ENCODE results near the gene SMARCA2.
A peak's percentile ranks its signal among the peaks of the same experiment; 100 is the strongest.

SMARCA2 gene

GRCh38 chr9:2066312-2067273, 51.4 kb downstream of the SMARCA2 start:
- H3K23ac ChIP-seq (ENCODE audit: low read length in 2 of 2): no peak overlapping the region
- no peak overlapping the region for H3K9ac ChIP-seq (ENCODE audit: low read length)
- H4K91ac ChIP-seq (ENCODE audit: low read length): no peak overlapping the region
- H2AK5ac ChIP-seq (ENCODE audit: low read length, severe bottlenecking): no peak overlapping the region
- no peaks in the 10 kb centered on the region for H3K9me3 ChIP-seq (ENCODE audit: control insufficient read depth, low read length)
- DNase-seq: peak; percentile 11
- H2BK12ac ChIP-seq (ENCODE audit: low read length in 2 of 2): no peak overlapping the region
- no peak overlapping the region for H3K4me2 ChIP-seq (ENCODE audit: low read length, poor library complexity, severe bottlenecking)
- no peak overlapping the region for H3K4ac ChIP-seq (ENCODE audit: low read depth in 1 of 2, low read length in 2 of 2)
- H3K36me3 ChIP-seq (ENCODE audit: control insufficient read depth in 1 of 2, insufficient read depth in 2 of 2, low read depth in 1 of 2, low read length in 2 of 2): peaks cover 2 to 89% of the 10 kb centered on the region in 2 experiments
- no peak overlapping the region for H3K4me3 ChIP-seq (ENCODE audit: insufficient read depth in 1 of 2, low read depth in 1 of 2, low read length in 2 of 2)
- H4K8ac ChIP-seq (ENCODE audit: low read length): no peak overlapping the region
- WGBS: 90% methylated on average over 6 of the region's 8 CpGs
- H3K27me3 ChIP-seq (ENCODE audit: control insufficient read depth in 1 of 2, insufficient read depth in 1 of 2, low read length in 2 of 2): no peaks in the 10 kb centered on the region
- no peak overlapping the region for H2BK15ac ChIP-seq (ENCODE audit: low read depth, poor library complexity, severe bottlenecking)
- peaks cover 2% of the 10 kb centered on the region for H3K79me1 ChIP-seq (replicated peaks; ENCODE audit: low read length, poor library complexity, severe bottlenecking)
- H2AFZ ChIP-seq (ENCODE audit: low read depth, low read length): no peak overlapping the region
- no peak overlapping the region for H3K14ac ChIP-seq (ENCODE audit: low read length in 2 of 2)
- H2BK5ac ChIP-seq (ENCODE audit: low read depth, low read length, poor library complexity, severe bottlenecking): no peak overlapping the region
- H3K18ac ChIP-seq (ENCODE audit: low read depth in 1 of 2, low read length in 2 of 2): no peak overlapping the region
- no peak overlapping the region for H3K27ac ChIP-seq (ENCODE audit: low read length, poor library complexity, severe bottlenecking)
- no peak overlapping the region for H2BK120ac ChIP-seq (ENCODE audit: low read depth, low read length)
- H3K4me1 ChIP-seq (ENCODE audit: control insufficient read depth, insufficient read depth, low read depth, low read length): no peaks in the 10 kb centered on the region

DNA sequence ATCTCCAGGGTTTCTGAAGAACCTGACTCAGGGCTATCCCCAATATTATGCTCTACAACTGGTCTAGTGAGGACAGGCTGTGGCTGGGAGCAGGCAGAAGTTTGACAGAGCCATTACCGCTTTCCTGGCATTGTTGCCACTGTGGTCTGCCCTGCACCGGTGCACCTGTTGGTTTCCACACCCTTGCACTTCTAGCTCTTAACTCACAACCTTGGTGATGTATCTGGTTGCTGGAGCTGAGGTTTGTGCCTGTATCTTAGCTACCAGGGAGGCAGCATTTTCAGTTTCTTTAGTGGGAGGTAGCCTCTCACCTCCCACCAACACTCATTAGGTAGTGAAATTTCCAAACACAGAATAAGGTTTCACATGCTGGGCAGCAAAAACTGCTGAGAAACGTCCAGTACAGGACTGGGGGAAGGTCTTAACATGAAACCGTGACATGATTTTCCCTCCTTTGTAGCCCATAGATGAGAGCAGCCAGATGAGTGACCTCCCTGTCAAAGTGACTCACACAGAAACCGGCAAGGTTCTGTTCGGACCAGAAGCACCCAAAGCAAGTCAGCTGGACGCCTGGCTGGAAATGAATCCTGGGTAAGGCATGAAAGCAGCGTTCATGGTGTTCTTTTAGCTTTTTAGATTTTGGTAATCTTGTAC, 57.7 kb downstream of the SMARCA2 start:
- Histone ChIP-seq H2BK15ac (ENCODE audit: low read depth, poor library complexity, severe bottlenecking) (no peak overlapping the region), H3K36me3 (ENCODE audit: control insufficient read depth in 1 of 2, insufficient read depth in 2 of 2, low read depth in 1 of 2, low read length in 2 of 2) (peaks cover 18 to 97% of the 10 kb centered on the region in 2 experiments), H3K18ac (ENCODE audit: low read depth in 1 of 2, low read length in 2 of 2) (no peak overlapping the region), H4K8ac (ENCODE audit: low read length) (no peak overlapping the region), H3K79me1 (replicated peaks; ENCODE audit: low read length, poor library complexity, severe bottlenecking) (peaks cover 2% of the 10 kb centered on the region), H3K9ac (ENCODE audit: low read length) (no peak overlapping the region), H3K4me2 (ENCODE audit: low read length, poor library complexity, severe bottlenecking) (no peak overlapping the region), H3K23ac (ENCODE audit: low read length in 2 of 2) (no peak overlapping the region), H2BK5ac (ENCODE audit: low read depth, low read length, poor library complexity, severe bottlenecking) (no peak overlapping the region), H3K27ac (ENCODE audit: low read length, poor library complexity, severe bottlenecking) (no peak overlapping the region), H3K9me3 (ENCODE audit: control insufficient read depth, low read length) (no peaks in the 10 kb centered on the region), H2BK120ac (ENCODE audit: low read depth, low read length) (no peak overlapping the region), H2AFZ (ENCODE audit: low read depth, low read length) (no peak overlapping the region), H3K14ac (ENCODE audit: low read length in 2 of 2) (no peak overlapping the region), H2BK12ac (ENCODE audit: low read length in 2 of 2) (no peak overlapping the region), H3K4me1 (ENCODE audit: control insufficient read depth, insufficient read depth, low read depth, low read length) (no peaks in the 10 kb centered on the region), H3K4me3 (ENCODE audit: insufficient read depth in 1 of 2, low read depth in 1 of 2, low read length in 2 of 2) (no peak overlapping the region), H3K4ac (ENCODE audit: low read depth in 1 of 2, low read length in 2 of 2) (no peak overlapping the region), H3K27me3 (ENCODE audit: control insufficient read depth in 1 of 2, insufficient read depth in 1 of 2, low read length in 2 of 2) (no peaks in the 10 kb centered on the region), H2AK5ac (ENCODE audit: low read length, severe bottlenecking) (no peak overlapping the region), H4K91ac (ENCODE audit: low read length) (peak overlapping the region; percentile 66)
- WGBS: 93% methylated on average over 8 of the region's 8 CpGs
- DNase-seq: no peak

GRCh38 chr9:2082772-2083171, 67.6 kb downstream of the SMARCA2 start:
- Histone ChIP-seq H3K27me3 (ENCODE audit: control insufficient read depth in 1 of 2, insufficient read depth in 1 of 2, low read length in 2 of 2) (no peaks in the 10 kb centered on the region), H3K4me2 (ENCODE audit: low read length, poor library complexity, severe bottlenecking) (no peak overlapping the region), H4K8ac (ENCODE audit: low read length) (no peak overlapping the region), H3K14ac (ENCODE audit: low read length in 2 of 2) (no peak overlapping the region), H3K4me3 (ENCODE audit: insufficient read depth in 1 of 2, low read depth in 1 of 2, low read length in 2 of 2) (no peak overlapping the region), H3K23ac (ENCODE audit: low read length in 2 of 2) (no peak overlapping the region), H2AFZ (ENCODE audit: low read depth, low read length) (no peak overlapping the region), H4K91ac (ENCODE audit: low read length) (no peak overlapping the region), H3K9ac (ENCODE audit: low read length) (no peak overlapping the region), H2BK15ac (ENCODE audit: low read depth, poor library complexity, severe bottlenecking) (no peak overlapping the region), H3K18ac (ENCODE audit: low read depth in 1 of 2, low read length in 2 of 2) (no peak overlapping the region), H3K36me3 (ENCODE audit: control insufficient read depth in 1 of 2, insufficient read depth in 2 of 2, low read depth in 1 of 2, low read length in 2 of 2) (peaks cover 16 to 90% of the 10 kb centered on the region in 2 experiments), H2BK120ac (ENCODE audit: low read depth, low read length) (no peak overlapping the region), H3K27ac (ENCODE audit: low read length, poor library complexity, severe bottlenecking) (no peak overlapping the region), H3K4ac (ENCODE audit: low read depth in 1 of 2, low read length in 2 of 2) (no peak overlapping the region), H3K4me1 (ENCODE audit: control insufficient read depth, insufficient read depth, low read depth, low read length) (no peaks in the 10 kb centered on the region), H2BK12ac (ENCODE audit: low read length in 2 of 2) (no peak overlapping the region), H3K79me1 (replicated peaks; ENCODE audit: low read length, poor library complexity, severe bottlenecking) (peaks cover 3% of the 10 kb centered on the region), H2AK5ac (ENCODE audit: low read length, severe bottlenecking) (no peak overlapping the region), H2BK5ac (ENCODE audit: low read depth, low read length, poor library complexity, severe bottlenecking) (no peak overlapping the region), H3K9me3 (ENCODE audit: control insufficient read depth, low read length) (no peaks in the 10 kb centered on the region)
- no peak for DNase-seq
- WGBS: no CpG with 5 or more reads among the region's 2 CpGs

DNA sequence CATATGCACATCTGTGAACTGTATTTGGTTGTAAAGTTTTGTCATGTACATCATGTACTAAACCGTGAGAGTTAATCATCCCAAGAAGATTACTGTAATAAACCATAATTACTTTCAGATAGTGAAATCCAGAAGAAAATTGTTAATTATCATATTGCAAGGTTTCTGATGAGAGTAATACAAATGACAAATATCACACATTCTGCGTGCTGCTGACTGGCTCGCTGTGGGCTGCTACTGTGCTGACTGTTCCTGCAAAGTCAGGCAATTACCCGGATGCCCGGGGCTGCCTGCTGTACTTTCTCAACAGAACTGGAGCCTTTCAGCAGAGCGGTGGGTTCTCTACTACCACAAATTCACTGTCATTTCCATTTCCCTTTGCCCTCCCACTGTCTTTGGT, 68.3 kb downstream of the SMARCA2 start:
- Histone ChIP-seq H3K79me1 (replicated peaks; ENCODE audit: low read length, poor library complexity, severe bottlenecking) (peaks cover 3% of the 10 kb centered on the region), H2AFZ (ENCODE audit: low read depth, low read length) (no peak overlapping the region), H2BK15ac (ENCODE audit: low read depth, poor library complexity, severe bottlenecking) (no peak overlapping the region), H3K27me3 (ENCODE audit: control insufficient read depth in 1 of 2, insufficient read depth in 1 of 2, low read length in 2 of 2) (no peaks in the 10 kb centered on the region), H3K9ac (ENCODE audit: low read length) (no peak overlapping the region), H3K27ac (ENCODE audit: low read length, poor library complexity, severe bottlenecking) (no peak overlapping the region), H3K4me1 (ENCODE audit: control insufficient read depth, insufficient read depth, low read depth, low read length) (no peaks in the 10 kb centered on the region), H2BK120ac (ENCODE audit: low read depth, low read length) (no peak overlapping the region), H3K4ac (ENCODE audit: low read depth in 1 of 2, low read length in 2 of 2) (no peak overlapping the region), H2AK5ac (ENCODE audit: low read length, severe bottlenecking) (no peak overlapping the region), H2BK5ac (ENCODE audit: low read depth, low read length, poor library complexity, severe bottlenecking) (no peak overlapping the region), H3K23ac (ENCODE audit: low read length in 2 of 2) (no peak overlapping the region), H3K18ac (ENCODE audit: low read depth in 1 of 2, low read length in 2 of 2) (no peak overlapping the region), H3K36me3 (ENCODE audit: control insufficient read depth in 1 of 2, insufficient read depth in 2 of 2, low read depth in 1 of 2, low read length in 2 of 2) (peaks cover 12 to 90% of the 10 kb centered on the region in 2 experiments), H2BK12ac (ENCODE audit: low read length in 2 of 2) (no peak overlapping the region), H3K4me3 (ENCODE audit: insufficient read depth in 1 of 2, low read depth in 1 of 2, low read length in 2 of 2) (no peak overlapping the region), H3K4me2 (ENCODE audit: low read length, poor library complexity, severe bottlenecking) (no peak overlapping the region), H3K14ac (ENCODE audit: low read length in 2 of 2) (no peak overlapping the region), H4K91ac (ENCODE audit: low read length) (no peak overlapping the region), H4K8ac (ENCODE audit: low read length) (no peak overlapping the region), H3K9me3 (ENCODE audit: control insufficient read depth, low read length) (no peaks in the 10 kb centered on the region)
- WGBS: 96% methylated on average over 5 of the region's 6 CpGs
- DNase-seq: no peak
